K562 (cell line): ENCODE measurements around the gene WARS2. TPM values are rescaled to one million over a fixed set of nuclear protein-coding genes. Genes with fewer than 3 reads are reported as not detected.

ENCODE experiments used
- ATAC-seq: fragments of 200-7000 bp; cut with Tn5 transposase; 3 replicates; pipeline ENCODE4 v1.9.1; 2020; ENCODE audit warnings: moderate library complexity
- BruUV-seq: library from RNA; stranded (reverse); fragments of 400-500 nt; replicated peaks from 2 replicates; lab custom pipeline; 2021; lab: Mats Ljungman, UMichigan
- CTCF ChIA-PET: fragments of 300-600 bp; formaldehyde crosslinking; extraction: SDS; loops from one replicate; lab custom pipeline; 2021; ENCODE audit warnings: low intra/inter-chr PET ratio; lab: Yijun Ruan, JAX
- POLR2A ChIA-PET: fragments of 300-600, 350-650 bp; sonication (Branson Sonifier 250); formaldehyde crosslinking; extraction: SDS; loops from one replicate; lab custom pipeline; 2021; ENCODE audit warnings: antibody characterized with exemption, inconsistent platforms; lab: Yijun Ruan, JAX
- DNase-seq, 4 experiments: peaks; one replicate each; pipeline versions ENCODE4 v3.0.0 to v3.0.0-alpha.2; 2011 to 2018; ENCODE audit warnings: low spot score in 3 of 4, mixed read lengths in 3 of 4; ENCODE audit errors: extremely low read depth in 1 of 4
- FAIRE-seq: peaks from 2 replicates; lab custom pipeline; 2011; peaks lifted over from hg19 to GRCh38; lab: Jason Lieb, UNC
- H2AFZ ChIP-seq: 2 replicates; pipeline ENCODE4 v1.6.0; 2011; ENCODE audit warnings: low read depth, low read length, control low read depth, inconsistent platforms
- H3K27ac ChIP-seq: fragments of 200-600 bp; 3 replicates; pipeline ENCODE4 v1.8.0; 2011; ENCODE audit warnings: low read depth, mild to moderate bottlenecking, control low read depth, inconsistent platforms, low read length, moderate library complexity, mixed read lengths; ENCODE audit errors: extremely low read depth
- H3K27me3 ChIP-seq, 2 experiments: fragments of 300-600 bp in 1 of 2; 2 replicates in 1 of 2; 3 replicates in 1 of 2; pipeline versions ENCODE4 v1.6.0 to v1.8.0; 2011; ENCODE audit warnings: inconsistent platforms in 2 of 2, low read length in 2 of 2, mild to moderate bottlenecking in 1 of 2, mixed read lengths in 1 of 2, moderate library complexity in 1 of 2; ENCODE audit not compliant: control insufficient read depth in 2 of 2, insufficient read depth in 2 of 2
- H3K36me3 ChIP-seq: fragments of 300-600 bp; 3 replicates; pipeline ENCODE4 v1.8.0; 2011; ENCODE audit warnings: mild to moderate bottlenecking, low read length, inconsistent platforms; ENCODE audit not compliant: control insufficient read depth, insufficient read depth
- H3K4me1 ChIP-seq, 2 experiments: fragments of 200-600 bp in 1 of 2; replicated peaks in 1 of 2; 2 replicates in 1 of 2; 3 replicates in 1 of 2; pipeline versions ENCODE4 v1.5.1 to v1.8.0; 2011; ENCODE audit warnings: inconsistent platforms in 2 of 2, low read length in 2 of 2, mild to moderate bottlenecking in 1 of 2, mixed read lengths in 1 of 2, moderate library complexity in 1 of 2; ENCODE audit not compliant: control insufficient read depth in 2 of 2, insufficient read depth in 2 of 2
- H3K4me2 ChIP-seq: 2 replicates; pipeline ENCODE4 v1.6.1; 2011; ENCODE audit warnings: low read length, control low read depth, inconsistent platforms, mixed read lengths; ENCODE audit not compliant: insufficient read depth
- H3K4me3 ChIP-seq: fragments of 200-600 bp; sonication (generic), shearing (Covaris generic); 2 replicates; pipeline ENCODE4 v1.5.1; 2016; ENCODE audit warnings: control low read depth, inconsistent platforms
- H3K79me2 ChIP-seq: fragments of 200-600 bp; 3 replicates; pipeline ENCODE4 v1.8.0; 2011; ENCODE audit warnings: low read length, inconsistent platforms; ENCODE audit not compliant: control insufficient read depth, insufficient read depth
- H3K9ac ChIP-seq, 2 experiments: 2 replicates each; pipeline versions ENCODE4 v1.6.0 to v1.6.1; 2011; ENCODE audit warnings: low read depth in 2 of 2, low read length in 2 of 2, control low read depth in 1 of 2, inconsistent platforms in 1 of 2, mild to moderate bottlenecking in 1 of 2, mixed read lengths in 1 of 2; ENCODE audit not compliant: insufficient read depth in 1 of 2
- H3K9me1 ChIP-seq: one replicate; pipeline ENCODE4 v1.6.0; 2011; ENCODE audit warnings: inconsistent platforms, mild to moderate bottlenecking, low read length, moderate library complexity; ENCODE audit not compliant: control insufficient read depth, insufficient read depth
- H3K9me3 ChIP-seq: replicated peaks from 2 replicates; pipeline ENCODE4 v1.5.1; 2011; ENCODE audit warnings: low read depth, low read length, inconsistent platforms; ENCODE audit not compliant: control insufficient read depth, insufficient read depth
- H4K20me1 ChIP-seq: replicated peaks from 2 replicates; pipeline ENCODE4 v1.6.1; 2011; ENCODE audit warnings: low read length, inconsistent platforms, mixed read lengths; ENCODE audit not compliant: control insufficient read depth, insufficient read depth
- CHCHD3 ChIP-seq: fragments of 250-450 bp; sonication (Bioruptor Pico); IDR thresholded peaks from 2 replicates; pipeline ENCODE4 v2.1.2; 2022; ENCODE audit warnings: mild to moderate bottlenecking
- CREB1 ChIP-seq, 2 experiments: sonication (generic) in 1 of 2; formaldehyde crosslinking in 1 of 2; IDR thresholded peaks; 2 replicates each; pipeline versions ENCODE4 v1.6.1 to v1.8.0; 2012 to 2022; ENCODE audit warnings: inconsistent platforms in 1 of 2, mild to moderate bottlenecking in 1 of 2, missing genetic modification reagents in 1 of 2, moderate library complexity in 1 of 2
- DMBX1 ChIP-seq: fragments of 250-450 bp; sonication (Bioruptor Pico); IDR thresholded peaks from 2 replicates; pipeline ENCODE4 v1.8.0; 2022; ENCODE audit warnings: inconsistent platforms, mild to moderate bottlenecking, moderate library complexity, borderline replicate concordance
- NONO ChIP-seq, 2 experiments: fragments of 200-400 bp in 1 of 2; fragments of 450-650 bp in 1 of 2; formaldehyde crosslinking in 1 of 2; IDR thresholded peaks; 2 replicates each; pipeline ENCODE4 v1.6.1; 2017; ENCODE audit warnings: low read depth in 2 of 2, mild to moderate bottlenecking in 2 of 2, moderate library complexity in 2 of 2, low read length in 1 of 2
- POLR2AphosphoS2 ChIP-seq: IDR thresholded peaks from 2 replicates; pipeline ENCODE4 v1.6.1; 2012; ENCODE audit warnings: low read length, improper control_type of control experiment
- RFX1 ChIP-seq: fragments of 450-650 bp; IDR thresholded peaks from 2 replicates; pipeline ENCODE4 v1.6.1; 2016; ENCODE audit warnings: mild to moderate bottlenecking, moderate library complexity
- SMARCB1 ChIP-seq: IDR thresholded peaks from 2 replicates; pipeline ENCODE4 v1.6.1; 2011; ENCODE audit warnings: improper control_type of control experiment, low read depth; ENCODE audit not compliant: insufficient read length
- ZBTB1 ChIP-seq: sonication (generic); formaldehyde crosslinking; IDR thresholded peaks from 2 replicates; pipeline ENCODE4 v1.8.1; 2023; ENCODE audit warnings: missing genetic modification reagents, low read depth, mild to moderate bottlenecking, borderline replicate concordance
- ZKSCAN8 ChIP-seq: fragments of 200-800 bp; sonication (Bioruptor generic); IDR thresholded peaks from 2 replicates; pipeline ENCODE4 v1.6.1; 2016; ENCODE audit warnings: missing genetic modification characterization, missing compliant biosample characterization
- WGBS: fragments of 100-300 bp; shearing (Covaris generic); methylation state at CpG from one replicate; pipeline ENCODE4 v1.1.6; 2016; ENCODE audit warnings: low coverage, mixed read lengths; ENCODE audit not compliant: insufficient coverage; ENCODE audit errors: missing lambda C conversion rate; 5-methylcytosine and 5-hydroxymethylcytosine counted together
- in situ Hi-C: fragments of 300-500 bp; cut with MboI; formaldehyde crosslinking; loops from 4 replicates; pipeline ENCODE4 v1.15.0; 2018; ENCODE audit warnings: inconsistent platforms, mixed read lengths
- intact Hi-C: fragments of 100-400 bp; cut with micrococcal nuclease; formaldehyde crosslinking; loops from 2 replicates; pipeline ENCODE4 v1.14.2; 2022
- polyA plus RNA-seq, 8 experiments: library from polyadenylated mRNA; depleted of rRNA in 4 of 8; stranded (reverse) in 5 of 8; unstranded in 3 of 8; fragments of >200 nt; fragmentation: Nextera tagmentation in 2 of 8; fragmentation: Illumina TruSeq in 1 of 8; extraction: Ambion mirVana in 2 of 8; extraction: Trizol in 1 of 8; gene quantifications; 2 replicates each; pipeline versions ENCODE4 v1.2.1 to v1.2.3, GENCODE V29; 2011 to 2014; ENCODE audit warnings: inconsistent platforms in 1 of 8, missing spikeins in 1 of 8
- total RNA-seq, 7 experiments: library from RNA; depleted of rRNA in 6 of 7; stranded (reverse); fragments of >200 nt in 6 of 7; fragmentation: Illumina TruSeq in 2 of 7; extraction: Trizol in 2 of 7; gene quantifications; 2 replicates each; pipeline versions ENCODE4 v1.2.1 to v1.2.3, GENCODE V29; 2011 to 2021; ENCODE audit warnings: low replicate concordance in 1 of 7
- TF ChIP-seq, protein P1 (sequence below): sonication (generic); formaldehyde crosslinking; IDR thresholded peaks from 2 replicates; pipeline ENCODE4 v1.8.0; 2023; ENCODE audit warnings: mild to moderate bottlenecking, missing genetic modification reagents

Gene WARS2
- total and polyA plus RNA-seq, 9 of the 15 experiments (the other 6 are each of a cell fraction or from before 2014, with no cell fraction given) = 5.7 to 18.0 (median 16.9) TPM

DNA sequence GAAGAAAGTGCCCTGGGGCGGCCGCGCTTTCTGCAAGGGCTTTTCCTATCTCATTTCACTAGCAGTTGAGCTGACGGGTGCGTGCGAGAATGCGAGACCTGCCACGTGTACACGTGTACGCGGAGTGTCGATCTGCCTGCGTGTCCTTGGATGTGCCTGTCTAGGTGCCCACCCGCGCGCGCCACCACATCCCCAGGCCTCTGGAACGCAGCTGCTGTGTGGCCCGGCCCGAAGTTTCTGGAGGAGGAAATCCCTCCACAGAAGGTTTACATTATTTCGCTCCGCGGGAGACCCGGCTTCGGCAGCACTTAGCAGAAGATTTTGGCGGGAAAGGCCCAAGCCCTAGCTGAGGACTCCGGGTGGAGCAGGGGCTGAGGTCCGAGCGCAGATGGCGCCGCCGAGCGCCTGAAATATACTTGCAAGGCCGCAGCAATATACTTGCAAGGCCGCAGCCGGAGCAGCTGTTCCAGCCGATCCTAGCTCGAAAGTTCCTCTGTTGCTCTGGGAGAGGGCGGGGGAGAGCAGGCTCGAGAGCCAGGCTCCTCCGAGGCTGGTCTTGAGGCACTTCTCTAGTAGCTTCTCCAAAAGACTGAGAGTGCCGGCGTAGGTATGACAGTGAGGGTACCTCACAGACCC lies 156.2 kb downstream of the WARS2 start (continued):
- TF ChIP-seq CREB1 (IDR thresholded peaks at IDR 0.05) (no peak), CREB1 (CRISPR knock-in tag; IDR thresholded peaks at IDR 0.05) (no peak), DMBX1 (CRISPR knock-in tag) (peak; percentile 18; the same call in 1 of the 2 replicates), RFX1 (no peak)

DNA sequence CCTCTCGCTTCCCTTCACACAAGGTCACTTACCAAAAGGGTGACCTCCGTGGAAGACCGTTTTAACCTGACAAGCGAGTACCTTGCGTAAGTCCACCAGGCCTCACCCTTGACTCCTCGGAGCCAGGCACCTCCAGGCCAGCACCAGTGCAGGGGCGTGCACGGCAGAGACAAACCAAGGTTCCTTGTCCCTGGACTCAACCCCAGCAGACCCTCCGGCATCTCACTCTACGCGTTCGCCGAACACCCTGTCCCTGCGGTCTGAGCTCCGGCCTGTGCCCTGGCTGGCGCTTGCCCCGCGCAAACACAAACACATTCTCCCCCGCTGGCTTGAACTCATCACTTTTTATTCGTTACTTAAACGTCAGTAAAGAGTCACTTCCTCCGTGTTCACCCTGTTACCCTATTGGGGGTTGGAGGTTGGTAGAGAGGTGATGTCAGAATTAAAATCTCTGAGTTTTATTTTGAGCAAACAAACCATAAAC lies 156.9 kb downstream of the WARS2 start:
- H2AFZ ChIP-seq = no peak overlapping the region
- no peak overlapping the region for H3K9ac ChIP-seq
- H3K9me3 ChIP-seq = no peaks in the 10 kb centered on the region
- H3K4me1 ChIP-seq = peaks cover 0 to 25% of the 10 kb centered on the region in 2 experiments; a peak in 3 of 5 replicates
- intact Hi-C loops (loop anchor here (2.0 kb wide), 1 partner anchor 13 kb away; no protein-coding TSS in a partner anchor), in situ Hi-C loops (no loop called here)
- peaks cover 5% of the 10 kb centered on the region; the same call in 1 of the 3 replicates for H3K79me2 ChIP-seq
- H3K4me3 ChIP-seq = no peak overlapping the region
- H3K27ac ChIP-seq = no peak overlapping the region
- H3K27me3 ChIP-seq = peaks cover 28 to 67% of the 10 kb centered on the region in 2 experiments
- ATAC-seq (no peak), FAIRE-seq (no peak), DNase-seq (no peak)
- POLR2A ChIA-PET = interaction anchor here (1.5 kb wide), 1 partner anchor 8 kb away, joined by 3 read pairs; no protein-coding TSS in a partner anchor
- BruUV-seq = no TSS peak
- H3K4me2 ChIP-seq = no peak overlapping the region
- TF ChIP-seq POLR2AphosphoS2 (no peak), NONO (IDR thresholded peaks at IDR 0.05; ENCODE audit: low read depth in 2 of 2, low read length in 1 of 2) (no peak), CHCHD3 (CRISPR knock-in tag) (no peak), ZKSCAN8 (no peak), SMARCB1 (no peak), ZBTB1 (no peak)
- TF ChIP-seq, protein P1, sequence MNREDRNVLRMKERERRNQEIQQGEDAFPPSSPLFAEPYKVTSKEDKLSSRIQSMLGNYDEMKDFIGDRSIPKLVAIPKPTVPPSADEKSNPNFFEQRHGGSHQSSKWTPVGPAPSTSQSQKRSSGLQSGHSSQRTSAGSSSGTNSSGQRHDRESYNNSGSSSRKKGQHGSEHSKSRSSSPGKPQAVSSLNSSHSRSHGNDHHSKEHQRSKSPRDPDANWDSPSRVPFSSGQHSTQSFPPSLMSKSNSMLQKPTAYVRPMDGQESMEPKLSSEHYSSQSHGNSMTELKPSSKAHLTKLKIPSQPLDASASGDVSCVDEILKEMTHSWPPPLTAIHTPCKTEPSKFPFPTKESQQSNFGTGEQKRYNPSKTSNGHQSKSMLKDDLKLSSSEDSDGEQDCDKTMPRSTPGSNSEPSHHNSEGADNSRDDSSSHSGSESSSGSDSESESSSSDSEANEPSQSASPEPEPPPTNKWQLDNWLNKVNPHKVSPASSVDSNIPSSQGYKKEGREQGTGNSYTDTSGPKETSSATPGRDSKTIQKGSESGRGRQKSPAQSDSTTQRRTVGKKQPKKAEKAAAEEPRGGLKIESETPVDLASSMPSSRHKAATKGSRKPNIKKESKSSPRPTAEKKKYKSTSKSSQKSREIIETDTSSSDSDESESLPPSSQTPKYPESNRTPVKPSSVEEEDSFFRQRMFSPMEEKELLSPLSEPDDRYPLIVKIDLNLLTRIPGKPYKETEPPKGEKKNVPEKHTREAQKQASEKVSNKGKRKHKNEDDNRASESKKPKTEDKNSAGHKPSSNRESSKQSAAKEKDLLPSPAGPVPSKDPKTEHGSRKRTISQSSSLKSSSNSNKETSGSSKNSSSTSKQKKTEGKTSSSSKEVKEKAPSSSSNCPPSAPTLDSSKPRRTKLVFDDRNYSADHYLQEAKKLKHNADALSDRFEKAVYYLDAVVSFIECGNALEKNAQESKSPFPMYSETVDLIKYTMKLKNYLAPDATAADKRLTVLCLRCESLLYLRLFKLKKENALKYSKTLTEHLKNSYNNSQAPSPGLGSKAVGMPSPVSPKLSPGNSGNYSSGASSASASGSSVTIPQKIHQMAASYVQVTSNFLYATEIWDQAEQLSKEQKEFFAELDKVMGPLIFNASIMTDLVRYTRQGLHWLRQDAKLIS (CRISPR knock-in tag) = no peak
- 37% methylated on average over 21 of the region's 22 CpGs for WGBS
- H3K9me1 ChIP-seq = no peaks in the 10 kb centered on the region
- CTCF ChIA-PET = no interaction called here
- H4K20me1 ChIP-seq = no peaks in the 10 kb centered on the region
- no peaks in the 10 kb centered on the region for H3K36me3 ChIP-seq
